ENCODE results near the gene FLNB. TPM values are rescaled to one million over a fixed set of nuclear protein-coding genes. Genes with fewer than 3 reads are reported as not detected.

FLNB gene
- total RNA-seq, 3 donors from 2014 or later (not counting 1 experiment from before 2014, with no cell fraction given), result 24.6 to 30.8 (median 26.6) TPM

DNA sequence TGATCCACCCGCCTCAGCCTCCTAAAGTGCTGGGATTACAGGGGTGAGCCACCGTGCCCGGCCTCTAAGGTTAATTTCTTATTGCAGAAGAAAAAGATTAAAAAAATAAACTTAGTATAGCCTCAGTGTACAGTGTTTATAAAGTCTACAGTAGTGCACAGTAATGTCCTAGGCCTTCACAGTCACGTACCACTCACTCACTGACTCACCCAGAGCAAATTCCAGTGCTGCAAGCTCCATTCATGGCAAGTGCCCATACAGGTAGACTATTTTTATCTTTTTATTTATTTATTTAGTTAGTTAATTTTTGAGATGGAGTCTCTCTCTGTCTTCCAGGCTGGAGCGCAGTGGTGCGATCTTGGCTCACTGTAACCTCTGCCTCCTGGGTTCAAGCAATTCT lies 3.2 kb upstream of the FLNB start:
- TF ChIP-seq, protein P1, sequence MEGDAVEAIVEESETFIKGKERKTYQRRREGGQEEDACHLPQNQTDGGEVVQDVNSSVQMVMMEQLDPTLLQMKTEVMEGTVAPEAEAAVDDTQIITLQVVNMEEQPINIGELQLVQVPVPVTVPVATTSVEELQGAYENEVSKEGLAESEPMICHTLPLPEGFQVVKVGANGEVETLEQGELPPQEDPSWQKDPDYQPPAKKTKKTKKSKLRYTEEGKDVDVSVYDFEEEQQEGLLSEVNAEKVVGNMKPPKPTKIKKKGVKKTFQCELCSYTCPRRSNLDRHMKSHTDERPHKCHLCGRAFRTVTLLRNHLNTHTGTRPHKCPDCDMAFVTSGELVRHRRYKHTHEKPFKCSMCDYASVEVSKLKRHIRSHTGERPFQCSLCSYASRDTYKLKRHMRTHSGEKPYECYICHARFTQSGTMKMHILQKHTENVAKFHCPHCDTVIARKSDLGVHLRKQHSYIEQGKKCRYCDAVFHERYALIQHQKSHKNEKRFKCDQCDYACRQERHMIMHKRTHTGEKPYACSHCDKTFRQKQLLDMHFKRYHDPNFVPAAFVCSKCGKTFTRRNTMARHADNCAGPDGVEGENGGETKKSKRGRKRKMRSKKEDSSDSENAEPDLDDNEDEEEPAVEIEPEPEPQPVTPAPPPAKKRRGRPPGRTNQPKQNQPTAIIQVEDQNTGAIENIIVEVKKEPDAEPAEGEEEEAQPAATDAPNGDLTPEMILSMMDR (IDR thresholded peaks at IDR 0.05), result no peak
- intact Hi-C loops (cut with micrococcal nuclease), result loop anchor here (5.0 kb wide), 1 partner anchor 212 kb away; no protein-coding TSS in a partner anchor

DNA sequence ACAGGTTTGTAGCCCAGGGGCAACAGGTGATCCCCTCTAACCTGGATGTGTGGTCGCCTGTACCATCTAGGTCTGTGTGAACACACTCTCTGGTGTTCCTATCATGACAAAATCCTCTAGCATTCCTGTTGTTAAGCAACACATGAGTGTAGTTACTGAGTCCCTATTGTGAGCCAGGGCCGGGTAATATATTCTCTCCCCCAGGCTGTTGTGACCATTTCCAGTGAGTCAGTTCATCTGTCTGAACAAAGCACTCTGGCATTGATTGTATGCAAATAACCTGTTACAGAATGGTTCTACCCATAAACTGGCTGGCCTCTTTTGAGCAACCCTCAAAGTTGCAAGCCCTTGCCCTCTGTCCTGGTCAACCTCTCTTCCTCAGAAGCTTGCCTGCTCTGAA lies 2.6 kb upstream of the FLNB start:
- H3K4me1 ChIP-seq (ENCODE audit: control insufficient read depth, insufficient read depth, low read length), result peaks cover 25% of the 10 kb centered on the region
- no peak for DNase-seq
- no peaks in the 10 kb centered on the region for H3K36me3 Mint-ChIP-seq
- peaks cover 15 to 25% of the 10 kb centered on the region in 2 donors for H3K4me1 Mint-ChIP-seq
- H3K27me3 Mint-ChIP-seq (ENCODE audit: low read depth in 2 of 2), result no peaks in the 10 kb centered on the region
- ATAC-seq, result no peak
- no peaks in the 10 kb centered on the region for H3K9me3 ChIP-seq (ENCODE audit: control insufficient read depth, insufficient read depth, low read length)
- no peak overlapping the region for H3K4me3 Mint-ChIP-seq
- H3K27ac ChIP-seq (ENCODE audit: low read length), result no peak overlapping the region
- 97% methylated on average over 2 of the region's 2 CpGs for WGBS (ENCODE audit: insufficient coverage)
- H3K36me3 ChIP-seq (ENCODE audit: control insufficient read depth, insufficient read depth, low read length), result no peaks in the 10 kb centered on the region
- TF ChIP-seq, protein P1 (IDR thresholded peaks at IDR 0.05), result no peak
- H3K27me3 ChIP-seq (ENCODE audit: control insufficient read depth, insufficient read depth, low read length), result no peaks in the 10 kb centered on the region
- H3K9me3 Mint-ChIP-seq, result no peaks in the 10 kb centered on the region
- intact Hi-C loops (cut with micrococcal nuclease), result loop anchor here (5.0 kb wide), 1 partner anchor 212 kb away; no protein-coding TSS in a partner anchor
- H3K27ac Mint-ChIP-seq, result no peak overlapping the region
- H3K4me3 ChIP-seq (ENCODE audit: low read length), result no peak overlapping the region

More for the DNA sequence above, 3.2 kb upstream of the FLNB start:
- ATAC-seq, result no peak
- Mint-ChIP-seq H3K27ac (no peak overlapping the region), H3K36me3 (no peaks in the 10 kb centered on the region), H3K4me3 (no peak overlapping the region), H3K27me3 (ENCODE audit: low read depth in 2 of 2) (no peaks in the 10 kb centered on the region), H3K9me3 (no peaks in the 10 kb centered on the region), H3K4me1 (peaks cover 17 to 24% of the 10 kb centered on the region in 2 donors)
- H3K9me3 ChIP-seq (ENCODE audit: control insufficient read depth, insufficient read depth, low read length), result no peaks in the 10 kb centered on the region
- peaks cover 26% of the 10 kb centered on the region for H3K4me1 ChIP-seq (ENCODE audit: control insufficient read depth, insufficient read depth, low read length)
- no peak for DNase-seq
- no peaks in the 10 kb centered on the region for H3K27me3 ChIP-seq (ENCODE audit: control insufficient read depth, insufficient read depth, low read length)
- no peak overlapping the region for H3K27ac ChIP-seq (ENCODE audit: low read length)
- 100% methylated on average over 5 of the region's 6 CpGs for WGBS (ENCODE audit: insufficient coverage)
- H3K36me3 ChIP-seq (ENCODE audit: control insufficient read depth, insufficient read depth, low read length), result no peaks in the 10 kb centered on the region
- no peak overlapping the region for H3K4me3 ChIP-seq (ENCODE audit: low read length)

DNA sequence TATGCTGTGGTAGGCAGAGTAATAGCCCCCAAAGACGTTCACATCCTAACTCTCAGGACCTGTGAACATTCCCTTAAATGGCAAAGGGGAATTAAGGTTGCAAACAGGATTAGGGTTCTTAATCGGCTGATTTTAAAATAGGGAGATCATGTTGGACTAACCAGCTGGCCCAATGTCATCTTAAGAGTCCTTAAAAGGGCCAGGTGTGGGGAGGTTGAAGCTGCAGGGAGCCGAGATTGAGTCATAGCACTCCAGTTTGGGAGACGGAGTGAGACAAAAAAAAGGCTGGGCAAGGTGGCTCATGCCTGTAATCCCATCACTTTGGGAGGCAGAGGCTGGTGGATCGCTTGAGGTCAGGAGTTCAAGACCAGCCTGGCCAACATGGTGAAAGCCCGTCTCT lies 1.6 kb upstream of the FLNB start:
- intact Hi-C loops (cut with micrococcal nuclease), result loop anchor here (5.0 kb wide), 1 partner anchor 211 kb away; no protein-coding TSS in a partner anchor
- Histone ChIP-seq H3K9me3 (ENCODE audit: control insufficient read depth, insufficient read depth, low read length) (no peaks in the 10 kb centered on the region), H3K27ac (ENCODE audit: low read length) (no peak overlapping the region), H3K4me3 (ENCODE audit: low read length) (no peak overlapping the region), H3K27me3 (ENCODE audit: control insufficient read depth, insufficient read depth, low read length) (no peaks in the 10 kb centered on the region), H3K4me1 (ENCODE audit: control insufficient read depth, insufficient read depth, low read length) (peaks cover 25% of the 10 kb centered on the region), H3K36me3 (ENCODE audit: control insufficient read depth, insufficient read depth, low read length) (no peaks in the 10 kb centered on the region)
- no peaks in the 10 kb centered on the region for H3K27me3 Mint-ChIP-seq (ENCODE audit: low read depth in 2 of 2)
- no peaks in the 10 kb centered on the region for H3K36me3 Mint-ChIP-seq
- no peaks in the 10 kb centered on the region for H3K9me3 Mint-ChIP-seq
- TF ChIP-seq, protein P1 (IDR thresholded peaks at IDR 0.05), result no peak
- 91% methylated on average over 6 of the region's 6 CpGs for whole genome bisulfite sequencing (ENCODE audit: insufficient coverage)
- DNase-seq (no peak), ATAC-seq (no peak)
- H3K4me3 Mint-ChIP-seq, result peak overlapping the region; percentile 77
- peaks cover 13 to 24% of the 10 kb centered on the region in 2 donors for H3K4me1 Mint-ChIP-seq
- peak overlapping the region in 1 of 2 donors; percentile 51 for H3K27ac Mint-ChIP-seq
